Caki2 (cell line): ENCODE data around the gene DCHS1. TPM values are rescaled to one million over a fixed set of nuclear protein-coding genes. Genes with fewer than 3 reads are reported as not detected.
A peak's percentile ranks its signal among the peaks of the same experiment; 100 is the strongest.

Experiments used
- DNase-seq: peaks from one replicate; pipeline ENCODE4 v3.0.0-alpha.2; 2015; ENCODE audit warnings: low read depth
- in situ Hi-C: cut with HindIII; loops from 2 replicates; pipeline ENCODE4 v1.10.0; 2016; ENCODE audit warnings: low sequenced_read_pairs, low pct_unique_long_range_greater_than_20kb, mixed read lengths
- total RNA-seq: library from RNA; depleted of rRNA; stranded (reverse); fragments of >200 nt; shearing (Covaris generic); gene quantifications from 2 replicates; pipeline ENCODE4 v1.2.3, GENCODE V29; 2014; ENCODE audit warnings: low replicate concordance

Gene DCHS1
- total RNA-seq, 1 experiment from 2014 or later, result 0.03 TPM

GRCh38 chr11:6607190-6607795 lies 48.3 kb downstream of the DCHS1 start:
- no peak for DNase-seq
- in situ Hi-C loops, result no loop called here

GRCh38 chr11:6606471-6607189 lies 49.0 kb downstream of the DCHS1 start:
- peak; percentile 91 for DNase-seq
- in situ Hi-C loops, result no loop called here

GRCh38 chr11:6604790-6605189 lies 50.8 kb downstream of the DCHS1 start:
- in situ Hi-C loops, result no loop called here

GRCh38 chr11:6604081-6604626 lies 51.5 kb downstream of the DCHS1 start:
- in situ Hi-C loops, result no loop called here
- DNase-seq, result peak; percentile 49

More at GRCh38 chr11:6604790-6605189, 50.8 kb downstream of the DCHS1 start:
- DNase-seq, result no peak

- peak; percentile 74 for DNase-seq
- in situ Hi-C loops, result no loop called here
These were observed 52.1 kb downstream of the DCHS1 start, which contains the start of the genes ILK and RRP8 for GRCh38 chr11:6603287-6604080. Gene ILK (plus strand): TSS chr11:6603774. CDS start chr11:6604272, 498 bp downstream. Gene RRP8 (minus strand): TSS chr11:6603616. CDS start chr11:6603502, 114 bp downstream.

GRCh38 chr11:6602096-6602940 lies 53.3 kb downstream of the DCHS1 start:
- in situ Hi-C loops, result no loop called here

GRCh38 chr11:6601041-6601461 lies 54.6 kb downstream of the DCHS1 start:
- no peak for DNase-seq
- in situ Hi-C loops, result no loop called here

More at GRCh38 chr11:6602096-6602940, 53.3 kb downstream of the DCHS1 start:
- no peak for DNase-seq

- in situ Hi-C loops, result no loop called here
- DNase-seq, result no peak
These were observed 55.7 kb downstream of the DCHS1 start for GRCh38 chr11:6599881-6600390.

- in situ Hi-C loops, result no loop called here
- DNase-seq, result no peak
These were observed 56.2 kb downstream of the DCHS1 start for GRCh38 chr11:6599449-6599848.

- DNase-seq, result no peak
- in situ Hi-C loops, result no loop called here
These were observed 57.1 kb downstream of the DCHS1 start for GRCh38 chr11:6598555-6598954.

GRCh38 chr11:6596239-6596877 lies 59.3 kb downstream of the DCHS1 start:
- DNase-seq, result no peak
- in situ Hi-C loops, result no loop called here

- in situ Hi-C loops, result no loop called here
- DNase-seq, result no peak
These were observed 61.4 kb downstream of the DCHS1 start for GRCh38 chr11:6594142-6594768.

- no peak for DNase-seq
- in situ Hi-C loops, result no loop called here
These were observed 67.6 kb downstream of the DCHS1 start for GRCh38 chr11:6588018-6588417.

GRCh38 chr11:6587360-6587953 lies 68.2 kb downstream of the DCHS1 start:
- no peak for DNase-seq
- in situ Hi-C loops, result no loop called here

GRCh38 chr11:6586434-6587359 lies 68.9 kb downstream of the DCHS1 start:
- DNase-seq, result no peak
- in situ Hi-C loops, result no loop called here
